NCI-H748 (cell line): ENCODE data around the gene WDR20.
"Not testable (repeated sequence)": the region's sequence is repeated elsewhere in the genome, so short reads cannot be mapped to it uniquely, and the experiment has no call there.

Experiments used
- DNase-seq: peaks from one replicate; lab custom pipeline; 2025; ENCODE audit not compliant: unreplicated experiment; lab: John Stamatoyannopoulos, UW

WDR20 gene

GRCh38 chr14:102170061-102170460 is 30.4 kb downstream of the WDR20 start:
- no peak for DNase-seq

DNA sequence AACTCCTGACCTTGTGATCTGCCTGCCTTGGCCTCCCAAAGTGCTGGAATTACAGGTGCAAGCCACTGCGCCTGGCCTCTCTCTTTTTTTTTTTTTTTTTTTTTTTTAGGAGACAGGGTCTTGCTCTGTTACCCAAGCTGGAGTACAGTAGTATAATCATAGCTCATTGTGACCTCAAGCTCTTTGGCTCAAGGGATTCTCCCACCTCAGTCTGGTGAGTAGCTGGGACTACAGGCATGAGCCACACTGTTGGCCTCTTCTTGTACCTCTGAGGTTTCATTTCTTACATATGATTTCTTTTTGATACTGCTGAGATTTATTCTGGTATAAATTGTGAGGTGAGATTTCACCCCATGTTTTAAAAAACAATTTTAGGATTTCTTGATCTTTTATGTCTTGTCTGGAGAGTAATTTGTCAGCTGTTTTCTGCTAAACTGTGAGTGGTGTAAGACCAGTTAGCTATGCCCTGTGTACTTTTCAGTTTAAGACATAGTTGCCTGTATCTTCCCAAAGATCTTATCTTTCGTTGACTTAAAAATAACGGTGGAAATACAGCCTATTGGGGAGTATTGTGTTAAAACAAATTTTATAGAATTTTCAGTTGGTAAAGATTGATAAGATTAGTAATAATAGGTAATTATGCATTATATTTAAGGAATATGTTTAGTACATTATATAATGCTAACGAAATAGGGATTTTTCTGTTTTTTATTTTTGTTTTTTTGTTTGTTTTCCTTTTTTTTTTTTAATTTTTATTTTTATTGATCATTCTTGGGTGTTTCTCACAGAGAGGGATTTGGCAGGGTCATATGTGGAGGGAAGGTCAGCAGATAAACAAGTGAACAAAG is 31.7 kb downstream of the WDR20 start:
- DNase-seq: no peak

GRCh38 chr14:102172021-102172272 is 32.2 kb downstream of the WDR20 start:
- not testable (repeated sequence) for DNase-seq

DNA sequence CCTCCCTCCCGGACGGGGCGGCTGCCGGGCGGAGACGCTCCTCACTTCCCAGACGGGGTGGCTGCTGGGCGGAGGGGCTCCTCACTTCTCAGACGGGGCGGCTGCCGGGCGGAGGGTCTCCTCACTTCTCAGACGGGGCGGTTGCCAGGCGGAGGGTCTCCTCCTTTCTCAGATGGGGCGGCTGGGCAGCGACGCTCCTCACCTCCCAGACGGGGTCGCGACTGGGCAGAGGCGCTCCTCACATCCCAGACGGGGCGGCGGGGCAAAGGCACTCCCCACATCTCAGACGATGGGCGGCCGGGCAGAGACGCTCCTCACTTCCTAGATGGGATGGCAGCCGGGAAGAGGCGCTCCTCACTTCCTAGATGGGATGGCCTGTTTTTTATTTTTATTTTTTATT is 33.0 kb downstream of the WDR20 start:
- not testable (repeated sequence) for DNase-seq

DNA sequence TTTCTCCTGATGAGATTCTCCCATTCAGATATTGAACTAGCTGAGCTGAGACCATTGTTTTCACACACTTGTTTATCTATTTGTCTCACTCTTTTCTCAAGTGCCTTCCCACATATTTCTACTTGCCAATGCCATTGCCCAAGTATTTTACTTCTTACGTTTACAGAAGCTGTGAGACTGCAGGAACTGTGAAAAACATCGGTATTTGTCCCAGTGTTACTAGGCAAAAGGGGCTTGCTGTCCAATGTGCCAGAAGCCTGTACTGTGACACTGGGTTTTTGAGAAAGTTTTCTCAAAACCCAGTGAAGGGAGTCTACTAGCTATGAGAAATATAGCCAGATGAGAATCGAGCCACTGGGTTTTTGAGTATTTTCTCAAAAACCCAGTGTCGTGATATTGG is 37.5 kb downstream of the WDR20 start:
- no peak for DNase-seq

DNA sequence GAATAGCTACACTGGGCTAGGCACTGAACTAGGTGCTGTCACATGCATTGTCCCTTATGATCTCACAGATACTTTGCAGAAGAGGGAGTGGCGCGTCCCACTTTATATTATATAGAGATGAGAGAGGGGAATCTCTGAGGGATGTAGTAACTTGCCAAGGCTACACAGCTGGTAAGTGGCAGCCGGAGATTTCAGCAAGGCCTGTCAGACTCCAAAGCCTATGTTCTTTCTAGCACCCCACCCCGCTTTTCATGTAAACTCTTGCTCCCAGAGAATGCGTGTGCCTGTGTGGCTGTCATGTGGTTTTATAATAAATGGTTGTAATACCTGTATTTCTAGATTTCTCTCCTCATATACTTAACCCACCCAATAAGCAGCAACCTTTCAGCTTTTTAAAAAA is 39.1 kb downstream of the WDR20 start:
- DNase-seq: no peak

GRCh38 chr14:102180248-102180998 is 40.7 kb downstream of the WDR20 start:
- DNase-seq: no peak

DNA sequence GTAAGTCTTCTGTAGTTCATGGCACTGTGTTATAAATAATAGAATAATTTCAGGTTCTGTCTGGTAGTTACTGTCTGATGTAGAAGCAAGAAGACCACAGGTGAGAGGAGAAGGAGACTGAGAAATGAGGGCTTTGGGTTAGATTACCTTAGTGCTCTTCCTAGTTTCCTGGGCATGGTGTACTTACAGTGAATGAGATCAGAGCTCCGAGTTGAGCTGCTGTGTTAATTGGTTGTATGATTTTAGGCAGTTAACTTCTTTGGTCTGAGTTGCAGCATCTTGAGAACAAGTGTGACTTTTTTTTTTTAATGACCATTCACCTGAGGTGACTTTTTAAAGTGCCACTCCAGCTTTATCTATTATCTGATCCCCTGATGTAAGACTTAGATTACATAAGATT is 41.5 kb downstream of the WDR20 start:
- no peak for DNase-seq

GRCh38 chr14:102182190-102182589 is 42.5 kb downstream of the WDR20 start:
- DNase-seq: no peak

DNA sequence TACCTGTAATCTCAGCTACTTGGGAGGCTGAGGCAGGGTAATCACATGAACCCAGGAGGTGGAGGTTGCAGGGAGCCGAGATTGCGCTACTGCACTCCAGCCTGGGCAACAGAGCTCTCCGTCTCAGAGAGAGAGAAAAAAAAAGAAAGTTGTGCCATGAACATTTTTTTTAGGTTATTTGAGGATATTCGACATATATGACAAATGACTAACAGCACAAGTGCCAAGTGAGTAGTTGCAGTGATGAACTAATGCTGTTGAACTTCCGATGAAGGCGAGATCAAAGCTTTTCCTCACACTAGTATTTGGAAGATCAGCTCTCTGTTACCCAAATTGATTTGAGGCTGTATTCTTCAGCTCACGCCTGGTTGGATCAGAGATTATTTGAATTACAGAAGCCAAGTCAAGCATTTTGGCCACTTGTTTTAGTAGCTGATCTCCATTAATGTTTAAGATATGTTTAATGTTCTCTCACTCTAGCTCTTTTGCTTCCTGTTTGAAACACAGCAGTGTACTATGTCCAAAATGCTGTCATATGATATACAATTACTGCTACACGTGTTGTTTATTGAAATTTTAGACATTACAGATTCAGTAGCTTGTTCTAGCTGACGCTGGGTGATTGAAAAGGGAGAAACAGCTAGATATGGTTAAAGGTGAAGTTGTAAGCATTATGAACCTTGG is 43.4 kb downstream of the WDR20 start:
- DNase-seq: no peak

- no peak for DNase-seq
These were observed 44.2 kb downstream of the WDR20 start for GRCh38 chr14:102183886-102184285.

DNA sequence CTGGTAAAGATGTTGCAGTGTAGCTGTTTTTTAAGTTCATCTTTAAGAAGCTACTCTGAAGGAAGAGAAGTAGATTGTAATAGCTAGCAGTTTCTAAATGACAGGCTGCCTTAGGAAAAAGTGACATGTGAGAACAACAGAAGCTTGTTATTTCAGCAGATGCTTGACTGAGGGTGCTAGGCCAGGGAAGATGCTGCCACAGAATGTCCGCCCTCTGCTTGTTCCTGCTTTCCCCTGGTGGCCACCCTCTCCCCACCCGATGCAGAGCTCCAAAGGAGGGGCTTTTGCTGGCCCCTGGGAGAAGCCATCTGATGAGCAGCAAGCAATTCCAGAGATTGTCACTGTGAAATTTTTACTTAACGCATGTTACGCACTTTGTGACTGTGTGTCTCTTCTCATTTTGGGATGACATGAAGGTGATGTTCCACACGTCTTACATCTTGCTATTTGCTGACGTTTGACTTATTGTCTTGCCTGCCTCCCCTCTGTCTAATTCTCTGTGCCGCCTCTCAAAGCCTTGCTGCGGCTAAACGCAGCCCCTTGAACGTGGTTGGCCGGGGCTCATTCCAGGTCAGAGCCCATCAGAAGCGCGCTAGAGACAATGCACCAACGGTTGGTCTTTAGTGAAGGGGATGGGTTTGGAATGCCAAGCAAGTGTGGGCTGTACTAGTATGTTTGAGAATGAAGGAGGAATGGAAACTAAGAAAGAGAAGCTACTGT is 44.8 kb downstream of the WDR20 start:
- peak; percentile 44 for DNase-seq

DNA sequence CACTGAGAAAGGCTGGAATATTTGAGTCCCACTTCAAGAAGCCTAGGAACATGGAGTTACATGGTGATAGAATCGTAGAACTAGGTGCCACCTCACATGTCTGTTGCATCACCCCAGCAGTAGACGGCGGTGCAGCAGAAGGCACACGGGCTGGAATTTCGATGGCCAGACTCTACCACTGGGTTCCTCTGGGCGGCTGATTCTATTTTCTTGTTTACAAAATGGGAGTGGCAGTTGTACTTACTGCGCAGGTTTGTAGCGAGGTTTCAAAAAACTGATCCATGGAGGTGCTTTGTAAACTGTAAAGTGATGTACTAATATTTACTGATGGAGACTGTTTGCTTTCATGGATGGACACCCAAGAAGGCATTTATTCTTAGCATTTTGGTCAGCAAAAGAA is 45.7 kb downstream of the WDR20 start:
- DNase-seq: peak; percentile 93

- DNase-seq: no peak
These were observed 47.3 kb downstream of the WDR20 start for GRCh38 chr14:102187044-102187443.

DNA sequence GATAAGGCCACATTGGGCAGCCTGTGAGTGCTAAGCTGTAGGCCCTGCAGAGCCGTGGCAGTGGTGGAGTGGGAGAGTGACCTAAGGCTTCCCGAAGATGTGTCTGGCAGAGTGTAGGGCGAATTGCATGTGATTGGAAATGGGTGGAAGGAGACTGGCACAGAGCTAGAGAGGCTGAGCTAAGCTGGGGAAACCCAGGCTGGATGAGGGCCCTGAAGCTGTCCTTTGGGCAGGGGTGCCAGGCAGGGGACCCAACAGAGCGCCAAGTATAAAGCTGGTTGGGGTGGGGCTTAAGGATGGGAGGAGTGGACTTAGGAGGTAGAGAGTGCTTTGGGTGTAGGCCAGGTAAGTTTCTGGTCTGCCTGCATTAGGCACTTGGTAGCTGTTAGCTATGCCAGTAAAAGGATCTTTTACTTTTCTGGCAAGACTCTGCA is 47.9 kb downstream of the WDR20 start:
- DNase-seq: no peak

- no peak for DNase-seq
These were observed 48.5 kb downstream of the WDR20 start for GRCh38 chr14:102188187-102188586.

GRCh38 chr14:102189874-102190273 is 50.2 kb downstream of the WDR20 start:
- DNase-seq: no peak

GRCh38 chr14:102192840-102193502 is 53.3 kb downstream of the WDR20 start:
- DNase-seq: no peak

DNA sequence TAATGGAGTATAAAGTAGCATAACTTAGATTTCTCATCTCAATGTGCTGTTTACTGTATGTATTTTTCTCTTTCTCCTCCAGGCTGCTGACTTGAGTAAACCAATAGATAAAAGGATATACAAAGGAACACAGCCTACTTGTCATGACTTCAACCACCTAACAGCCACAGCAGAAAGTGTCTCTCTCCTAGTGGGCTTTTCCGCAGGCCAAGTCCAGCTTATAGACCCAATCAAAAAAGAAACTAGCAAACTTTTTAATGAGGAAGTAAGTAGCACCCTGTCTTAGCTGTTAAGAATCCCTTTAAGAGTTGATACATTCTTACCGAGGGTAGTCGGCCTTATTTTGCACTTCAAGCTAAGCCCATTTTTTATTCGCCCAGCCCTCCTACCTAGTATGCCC is 55.2 kb downstream of the WDR20 start:
- no peak for DNase-seq

- DNase-seq: no peak
These were observed 55.7 kb downstream of the WDR20 start for GRCh38 chr14:102195446-102195845.
